GM19395 (cell line): ENCODE data around the gene GSTM2.
A peak's percentile ranks its signal among the peaks of the same experiment; 100 is the strongest.

ENCODE experiments used
- ATAC-seq: cut with Tn5 transposase; IDR thresholded peaks from one replicate; pipeline ENCODE4 v1.9.1; 2021; ENCODE audit warnings: mild to moderate bottlenecking, moderate library complexity; ENCODE audit not compliant: unreplicated experiment

GSTM2 gene

DNA sequence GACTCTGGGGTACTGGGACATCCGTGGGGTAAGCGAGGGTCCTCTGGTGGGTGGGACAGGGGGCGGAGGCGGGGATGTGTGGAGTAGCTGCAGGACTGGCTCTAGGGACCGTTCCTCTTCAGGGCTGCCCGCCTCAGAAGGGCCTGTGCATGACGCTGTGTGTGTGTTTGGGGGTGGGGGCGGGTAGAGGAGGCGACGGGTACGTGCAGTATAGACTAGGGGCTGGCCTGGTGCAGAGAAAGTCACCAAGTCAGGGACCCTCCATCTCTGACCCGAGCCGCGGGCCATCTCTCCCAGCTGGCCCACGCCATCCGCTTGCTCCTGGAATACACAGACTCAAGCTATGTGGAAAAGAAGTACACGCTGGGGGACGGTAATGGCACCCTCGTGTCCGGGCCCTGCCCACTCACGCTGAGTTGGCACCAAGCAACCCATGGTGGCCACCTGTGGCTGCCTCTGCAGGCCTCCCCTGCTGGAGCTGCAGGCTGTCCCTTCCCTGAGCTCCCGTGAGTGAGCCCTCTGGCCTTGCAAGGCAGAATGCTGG, 44.5 kb downstream of the GSTM2 start:
- no peak for ATAC-seq

- no peak for ATAC-seq
Measured at GRCh38 chr1:109713636-109714035, 45.8 kb downstream of the GSTM2 start.

GRCh38 chr1:109714661-109715372, 47.0 kb downstream of the GSTM2 start:
- ATAC-seq, result no peak

DNA sequence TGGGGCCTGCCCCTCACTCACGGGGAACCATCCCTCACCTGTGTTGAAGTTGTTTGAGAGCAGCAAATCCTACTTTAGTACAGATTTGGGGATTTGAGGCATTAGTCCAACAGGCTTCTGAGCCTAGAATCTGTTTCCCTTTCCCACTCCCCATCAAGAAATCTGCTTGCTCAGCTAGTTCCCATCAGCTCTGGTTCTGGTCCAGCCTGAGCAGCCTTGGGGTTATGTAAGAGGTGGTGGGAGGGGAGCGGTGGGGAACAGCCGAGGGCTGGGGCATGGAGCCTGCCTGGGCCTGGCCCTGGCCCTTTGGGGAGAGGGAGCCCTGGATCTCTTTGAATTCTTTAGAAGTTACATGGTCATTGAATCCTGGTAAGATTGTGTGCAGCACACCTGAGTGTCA, 48.3 kb downstream of the GSTM2 start:
- no peak for ATAC-seq

DNA sequence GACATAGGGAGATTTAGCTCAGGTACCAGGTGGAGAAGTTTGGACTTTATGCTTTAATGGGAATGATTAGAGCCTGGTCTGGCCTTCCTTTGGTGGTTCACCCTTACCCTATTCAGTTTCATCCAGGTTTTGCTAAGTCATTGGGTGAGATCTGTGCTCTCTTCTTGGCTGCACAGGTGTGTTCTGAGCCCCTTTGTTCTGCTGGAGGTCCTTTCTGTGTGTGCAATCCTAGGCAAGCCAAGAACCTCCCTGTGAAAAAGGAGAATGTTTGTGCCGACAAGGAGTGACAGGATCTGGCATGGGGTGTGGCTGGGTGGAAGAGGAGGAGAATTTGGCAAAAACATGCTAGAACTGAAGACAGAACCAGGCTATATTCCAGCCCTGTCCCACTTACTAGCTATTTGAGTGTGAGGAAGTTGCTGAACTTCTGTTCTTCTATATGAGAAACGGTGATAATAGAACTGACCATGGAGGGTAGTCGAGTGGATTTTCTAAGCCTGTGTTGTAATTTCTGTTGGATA, 48.8 kb downstream of the GSTM2 start:
- ATAC-seq, result no peak

GRCh38 chr1:109717729-109718128, 49.9 kb downstream of the GSTM2 start:
- no peak for ATAC-seq

- no peak for ATAC-seq
Measured at GRCh38 chr1:109718495-109718894, 50.6 kb downstream of the GSTM2 start.

DNA sequence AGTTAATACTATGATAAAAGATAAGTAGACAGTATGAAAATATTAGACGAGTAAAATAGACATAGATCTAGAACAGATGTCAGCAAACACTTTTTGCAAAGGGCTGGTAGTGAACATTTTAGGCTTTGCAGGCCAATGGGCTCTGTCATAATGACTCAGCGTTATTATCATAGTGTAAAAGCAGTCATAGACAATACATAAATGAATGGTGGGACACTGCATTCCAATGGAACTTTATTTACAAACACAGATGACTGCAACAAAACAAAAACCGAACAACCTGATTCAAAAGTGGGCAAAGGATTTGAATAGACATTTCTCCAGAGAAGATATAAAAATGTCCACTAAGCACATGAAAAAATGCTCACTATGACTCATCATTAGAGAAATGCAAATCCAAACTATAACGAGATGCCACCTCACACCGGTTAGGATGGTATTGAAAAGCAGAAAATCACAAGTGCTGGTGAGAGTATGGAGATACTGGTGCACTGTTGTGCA, 51.5 kb downstream of the GSTM2 start:
- peak; percentile 61 for ATAC-seq

- ATAC-seq, result no peak
Measured at GRCh38 chr1:109721042-109721441, 53.2 kb downstream of the GSTM2 start.

DNA sequence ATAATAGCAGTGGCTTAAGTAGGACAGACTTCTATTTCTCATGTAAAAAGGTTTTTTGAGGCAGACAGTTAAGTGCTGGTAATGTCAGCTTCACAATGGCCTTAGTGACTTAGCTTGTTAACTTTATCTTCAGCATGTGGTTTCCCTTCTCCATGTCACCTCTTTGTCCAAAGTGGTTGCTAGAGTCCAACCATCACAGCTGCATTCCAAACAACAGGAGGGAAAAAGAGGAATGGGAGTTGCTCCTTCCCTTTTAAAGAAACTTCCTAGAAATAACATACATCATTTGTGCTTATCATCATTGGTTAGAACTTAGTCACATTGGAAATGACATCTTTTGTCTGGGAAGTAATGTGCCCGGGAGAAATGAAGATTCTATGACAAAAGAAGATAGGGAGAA, 54.1 kb downstream of the GSTM2 start:
- no peak for ATAC-seq

DNA sequence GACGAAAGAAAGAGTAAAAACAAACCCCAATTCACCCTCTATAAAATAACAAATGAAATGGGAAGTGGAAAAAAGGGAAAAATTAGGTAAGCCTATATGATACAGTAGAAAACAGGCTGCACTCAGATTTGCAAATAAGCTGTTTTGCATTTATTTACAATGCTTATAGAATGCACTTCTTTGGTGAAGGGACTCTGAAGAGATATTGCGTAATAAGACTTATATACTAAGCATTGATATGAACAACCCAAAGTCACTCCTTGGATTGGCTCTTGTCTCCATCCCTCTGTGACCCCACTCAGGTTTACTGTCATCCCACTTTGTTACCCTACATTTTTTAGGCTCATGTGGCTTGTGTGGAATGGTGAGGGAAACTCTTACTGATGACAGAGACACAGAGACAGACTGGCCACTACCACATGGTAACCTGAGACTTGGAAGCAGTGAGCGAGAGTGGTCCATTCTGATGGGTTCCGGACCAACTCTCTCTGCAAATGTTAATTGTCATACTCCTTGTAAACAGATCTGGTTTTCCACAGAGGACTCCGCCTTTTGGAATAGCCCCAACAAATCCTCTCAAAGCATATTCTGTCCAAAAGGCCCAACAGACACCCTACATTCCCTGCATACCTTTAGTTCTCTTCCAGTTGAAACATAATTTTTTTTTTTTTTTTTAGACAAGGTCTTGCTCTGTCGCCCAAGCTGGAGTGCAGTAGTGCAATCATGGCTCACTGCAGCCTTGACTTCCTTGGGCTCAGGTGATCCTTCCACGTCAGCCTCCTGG, 55.2 kb downstream of the GSTM2 start:
- no peak for ATAC-seq
